HepG2 (cell line): ENCODE measurements around the gene PEA15. TPM values are rescaled to one million over a fixed set of nuclear protein-coding genes. Genes with fewer than 3 reads are reported as not detected.

Experiments used
- DNMT1 ChIP-seq: sonication (generic); formaldehyde crosslinking; IDR thresholded peaks from 2 replicates; pipeline ENCODE4 v1.5.1; 2020; ENCODE audit warnings: mild to moderate bottlenecking, missing genetic modification reagents
- SMAD1 ChIP-seq: sonication (generic); formaldehyde crosslinking; IDR thresholded peaks from 2 replicates; pipeline ENCODE4 v1.4.0; 2020; ENCODE audit warnings: missing genetic modification reagents, low read depth, mild to moderate bottlenecking, borderline replicate concordance
- SRY ChIP-seq: sonication (generic); formaldehyde crosslinking; IDR thresholded peaks from 2 replicates; pipeline ENCODE4 v1.8.0; 2022; ENCODE audit warnings: mild to moderate bottlenecking, missing genetic modification reagents
- XRCC5 ChIP-seq: fragments of 200-400 bp; formaldehyde crosslinking; optimal IDR thresholded peaks from 2 replicates; pipeline ENCODE3; 2017; ENCODE audit warnings: mild to moderate bottlenecking, low read length
- ZBTB38 ChIP-seq: sonication (generic); formaldehyde crosslinking; IDR thresholded peaks from 2 replicates; pipeline ENCODE4 v1.5.1; 2020; ENCODE audit warnings: mild to moderate bottlenecking, missing genetic modification reagents
- ZBTB40 ChIP-seq, 2 experiments: fragments of 450-650 bp in 1 of 2; sonication (generic) in 1 of 2; formaldehyde crosslinking in 1 of 2; IDR thresholded peaks; 2 replicates each; pipeline versions ENCODE4 v1.6.1 to v1.8.0; 2016 to 2022; ENCODE audit warnings: antibody characterized with exemption in 1 of 2, mild to moderate bottlenecking in 1 of 2, missing genetic modification reagents in 1 of 2
- ZBTB42 ChIP-seq: sonication (generic); formaldehyde crosslinking; IDR thresholded peaks from 2 replicates; pipeline ENCODE4 v1.5.0; 2020; ENCODE audit warnings: mild to moderate bottlenecking, missing genetic modification reagents
- ZNF292 ChIP-seq: sonication (generic); formaldehyde crosslinking; IDR thresholded peaks from 2 replicates; pipeline ENCODE4 v1.8.1; 2022; ENCODE audit warnings: mild to moderate bottlenecking, low read depth, missing genetic modification reagents, borderline replicate concordance
- ZNF441 ChIP-seq: sonication (generic); formaldehyde crosslinking; IDR thresholded peaks from 2 replicates; pipeline ENCODE4 v1.7.0; 2021; ENCODE audit warnings: missing genetic modification reagents, borderline replicate concordance
- ZNF501 ChIP-seq: sonication (generic); formaldehyde crosslinking; IDR thresholded peaks from 2 replicates; pipeline ENCODE4 v1.5.1; 2020; ENCODE audit warnings: mild to moderate bottlenecking, moderate library complexity, missing genetic modification reagents
- ZNF558 ChIP-seq: sonication (generic); formaldehyde crosslinking; IDR thresholded peaks from 2 replicates; pipeline ENCODE4 v1.9.0; 2022; ENCODE audit warnings: mild to moderate bottlenecking, missing genetic modification reagents, borderline replicate concordance
- ZNF761 ChIP-seq: sonication (generic); formaldehyde crosslinking; conservative IDR thresholded peaks from 2 replicates; pipeline ENCODE4 v1.4.0; 2020; ENCODE audit warnings: mild to moderate bottlenecking, missing genetic modification reagents
- polyA plus RNA-seq, 8 experiments: library from polyadenylated mRNA; depleted of rRNA in 3 of 8; stranded (reverse) in 7 of 8; unstranded in 1 of 8; fragments of >200 nt; fragmentation: Illumina TruSeq in 4 of 8; extraction: Trizol in 4 of 8; gene quantifications; 2 replicates each; pipeline versions ENCODE4 v1.2.1 to v1.2.3, GENCODE V29; 2011 to 2016; ENCODE audit warnings: low read depth in 4 of 8, missing spikeins in 1 of 8, mixed read lengths in 1 of 8; ENCODE audit not compliant: insufficient read depth in 1 of 8
- total RNA-seq, 5 experiments: library from RNA; depleted of rRNA; stranded (reverse); fragments of >200 nt; fragmentation: Illumina TruSeq; extraction: Trizol; gene quantifications; 2 replicates each; pipeline ENCODE4 v1.2.3, GENCODE V29; 2016; ENCODE audit warnings: low read depth in 1 of 5
- TF ChIP-seq, protein P1 (sequence below): sonication (generic); formaldehyde crosslinking; IDR thresholded peaks from 2 replicates; pipeline ENCODE4 v1.4.0; 2020; ENCODE audit warnings: missing genetic modification reagents, borderline replicate concordance
- TF ChIP-seq, protein P2 (sequence below): IDR thresholded peaks from 2 replicates; pipeline ENCODE4 v1.6.1; 2016; ENCODE audit warnings: low read depth, borderline replicate concordance

The PEA15 gene
- total and polyA plus RNA-seq, 2 of the 13 experiments (the other 11 are each of a cell fraction or from before 2014, with no cell fraction given): 12.1 to 35.2 TPM

GRCh38 chr1:160205242-160206035 lies at the start of gene PEA15 (continued):
- TF ChIP-seq ZBTB40 (IDR thresholded peaks at IDR 0.05): no peak
- TF ChIP-seq ZBTB40 (CRISPR knock-in tag; IDR thresholded peaks at IDR 0.05): no peak
- TF ChIP-seq XRCC5: peak; percentile 24
- 0 out of 2 replicates have a peak, but pooled peaks have one; percentile 58 for TF ChIP-seq DNMT1 (CRISPR knock-in tag)
- TF ChIP-seq SRY: peak; percentile 55; the same call in 1 of the 2 replicates
- peak; percentile 69; the same call in 1 of the 2 replicates for TF ChIP-seq ZNF441 (CRISPR knock-in tag)
- TF ChIP-seq ZBTB42: 0 out of 2 replicates have a peak, but pooled peaks have one; percentile 54
- no peak for TF ChIP-seq ZNF292 (CRISPR knock-in tag)
- TF ChIP-seq ZNF558 (CRISPR knock-in tag): peak; percentile 64; the same call in 1 of the 2 replicates
- TF ChIP-seq, protein P1, sequence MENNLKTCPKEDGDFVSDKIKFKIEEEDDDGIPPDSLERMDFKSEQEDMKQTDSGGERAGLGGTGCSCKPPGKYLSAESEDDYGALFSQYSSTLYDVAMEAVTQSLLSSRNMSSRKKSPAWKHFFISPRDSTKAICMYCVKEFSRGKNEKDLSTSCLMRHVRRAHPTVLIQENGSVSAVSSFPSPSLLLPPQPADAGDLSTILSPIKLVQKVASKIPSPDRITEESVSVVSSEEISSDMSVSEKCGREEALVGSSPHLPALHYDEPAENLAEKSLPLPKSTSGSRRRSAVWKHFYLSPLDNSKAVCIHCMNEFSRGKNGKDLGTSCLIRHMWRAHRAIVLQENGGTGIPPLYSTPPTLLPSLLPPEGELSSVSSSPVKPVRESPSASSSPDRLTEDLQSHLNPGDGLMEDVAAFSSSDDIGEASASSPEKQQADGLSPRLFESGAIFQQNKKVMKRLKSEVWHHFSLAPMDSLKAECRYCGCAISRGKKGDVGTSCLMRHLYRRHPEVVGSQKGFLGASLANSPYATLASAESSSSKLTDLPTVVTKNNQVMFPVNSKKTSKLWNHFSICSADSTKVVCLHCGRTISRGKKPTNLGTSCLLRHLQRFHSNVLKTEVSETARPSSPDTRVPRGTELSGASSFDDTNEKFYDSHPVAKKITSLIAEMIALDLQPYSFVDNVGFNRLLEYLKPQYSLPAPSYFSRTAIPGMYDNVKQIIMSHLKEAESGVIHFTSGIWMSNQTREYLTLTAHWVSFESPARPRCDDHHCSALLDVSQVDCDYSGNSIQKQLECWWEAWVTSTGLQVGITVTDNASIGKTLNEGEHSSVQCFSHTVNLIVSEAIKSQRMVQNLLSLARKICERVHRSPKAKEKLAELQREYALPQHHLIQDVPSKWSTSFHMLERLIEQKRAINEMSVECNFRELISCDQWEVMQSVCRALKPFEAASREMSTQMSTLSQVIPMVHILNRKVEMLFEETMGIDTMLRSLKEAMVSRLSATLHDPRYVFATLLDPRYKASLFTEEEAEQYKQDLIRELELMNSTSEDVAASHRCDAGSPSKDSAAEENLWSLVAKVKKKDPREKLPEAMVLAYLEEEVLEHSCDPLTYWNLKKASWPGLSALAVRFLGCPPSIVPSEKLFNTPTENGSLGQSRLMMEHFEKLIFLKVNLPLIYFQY (CRISPR knock-in tag): peak; percentile 35; the same call in 1 of the 2 replicates
- 0 out of 2 replicates have a peak, but pooled peaks have one; percentile 51 for TF ChIP-seq ZNF501 (CRISPR knock-in tag)
- no peak for TF ChIP-seq SMAD1
- peak; percentile 63; the same call in 1 of the 2 replicates for TF ChIP-seq ZNF761
- peak; percentile 26; the same call in 1 of the 2 replicates for TF ChIP-seq ZBTB38 (CRISPR knock-in tag)
- TF ChIP-seq, protein P2, sequence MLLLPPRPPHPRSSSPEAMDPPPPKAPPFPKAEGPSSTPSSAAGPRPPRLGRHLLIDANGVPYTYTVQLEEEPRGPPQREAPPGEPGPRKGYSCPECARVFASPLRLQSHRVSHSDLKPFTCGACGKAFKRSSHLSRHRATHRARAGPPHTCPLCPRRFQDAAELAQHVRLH (CRISPR knock-in tag): 0 out of 2 replicates have a peak, but pooled peaks have one; percentile 29
